Activated CD8-positive, alpha-beta memory T cell treated with anti-CD3 and anti-CD28 coated beads, Interleukin-2, amount 50 U/mL, for 4 hours (primary cell): ENCODE measurements around the gene PSMD8.
"Not testable (repeated sequence)": the region's sequence is repeated elsewhere in the genome, so short reads cannot be mapped to it uniquely, and the experiment has no call there.

Experiments used
- DNase-seq: peaks from one replicate; pipeline ENCODE4 v3.0.0-alpha.2; 2020

The PSMD8 gene

DNA sequence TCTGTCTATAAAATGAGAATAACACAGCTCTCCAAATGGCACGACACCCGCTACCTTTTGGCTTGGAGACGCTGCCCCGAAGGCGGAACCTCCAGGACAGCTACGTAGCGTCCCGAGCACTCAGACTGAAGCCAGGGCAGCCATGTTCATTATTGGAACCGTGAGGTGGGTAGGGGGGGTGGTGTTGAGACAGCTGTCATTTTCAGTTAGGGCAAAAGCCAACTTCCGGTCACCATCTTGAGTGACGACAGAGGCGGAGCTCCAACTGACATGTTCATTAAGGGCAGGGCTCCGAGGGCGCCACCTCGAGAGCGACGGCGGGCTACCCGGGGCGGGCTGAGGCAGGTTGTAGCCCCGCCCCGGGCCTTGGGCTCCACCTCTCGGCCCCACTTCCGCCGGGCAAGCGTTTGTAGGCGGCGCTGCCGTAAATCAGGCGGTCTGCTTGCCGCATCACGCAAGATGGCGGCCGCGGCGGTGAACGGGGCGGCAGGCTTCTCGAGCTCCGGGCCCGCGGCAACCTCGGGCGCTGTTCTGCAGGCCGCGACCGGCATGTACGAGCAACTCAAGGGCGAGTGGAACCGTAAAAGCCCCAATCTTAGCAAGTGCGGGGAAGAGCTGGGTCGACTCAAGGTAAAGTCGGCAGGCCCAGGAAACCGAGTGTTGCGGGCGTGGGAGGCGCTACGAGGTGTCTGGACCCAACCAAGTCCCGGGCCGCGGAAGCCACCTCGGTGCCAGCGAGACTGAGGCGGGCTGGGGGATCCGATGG, at the start of gene PSMD8:
Gene PSMD8 (plus strand): TSS at position 240 of the 766 bp plus-strand sequence. CDS start 31 bp downstream, at position 271.
- peak; percentile 97 for DNase-seq

GRCh38 chr19:38326591-38326990, 47.8 kb upstream of the PSMD8 start:
- DNase-seq = no peak

GRCh38 chr19:38329651-38330050, 44.7 kb upstream of the PSMD8 start:
- no peak for DNase-seq

DNA sequence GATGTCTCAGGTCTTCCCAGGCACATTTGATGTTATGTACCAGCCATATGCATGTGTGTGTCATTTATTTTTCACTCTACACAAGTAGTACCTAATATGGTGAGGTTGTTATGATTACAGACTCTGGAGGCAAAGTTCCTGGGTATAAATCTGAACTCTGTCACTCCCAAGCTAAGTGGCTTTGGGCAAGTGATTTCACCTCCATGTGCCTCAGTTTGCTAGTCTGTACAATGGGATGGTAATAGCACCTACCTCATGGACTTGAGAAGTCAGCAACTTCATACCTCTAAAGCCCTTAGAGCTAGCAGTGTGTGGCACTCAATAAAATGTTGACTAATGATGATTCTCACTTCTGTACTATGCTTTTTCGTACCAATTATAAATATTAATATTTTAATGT, 42.6 kb upstream of the PSMD8 start:
- no peak for DNase-seq

DNA sequence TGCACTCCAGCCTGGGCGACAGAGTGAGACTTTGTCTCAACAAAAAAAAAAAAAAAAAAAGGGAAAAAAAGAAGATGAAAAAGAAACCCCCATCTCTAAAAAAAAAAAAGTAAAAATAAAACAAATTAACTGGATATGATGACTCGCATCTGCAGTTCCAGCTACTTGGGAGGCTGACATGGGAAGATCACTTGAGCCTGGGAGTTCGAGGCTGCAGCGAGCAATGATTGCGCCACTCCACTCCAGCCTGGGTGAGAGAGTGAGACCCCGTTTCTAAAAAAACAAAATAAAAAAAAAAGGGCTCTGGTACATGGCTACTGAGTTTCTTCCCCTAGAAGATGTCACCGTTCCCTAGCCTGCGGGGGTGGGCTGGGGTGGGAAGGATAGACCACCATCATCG, 41.1 kb upstream of the PSMD8 start:
- DNase-seq = no peak

DNA sequence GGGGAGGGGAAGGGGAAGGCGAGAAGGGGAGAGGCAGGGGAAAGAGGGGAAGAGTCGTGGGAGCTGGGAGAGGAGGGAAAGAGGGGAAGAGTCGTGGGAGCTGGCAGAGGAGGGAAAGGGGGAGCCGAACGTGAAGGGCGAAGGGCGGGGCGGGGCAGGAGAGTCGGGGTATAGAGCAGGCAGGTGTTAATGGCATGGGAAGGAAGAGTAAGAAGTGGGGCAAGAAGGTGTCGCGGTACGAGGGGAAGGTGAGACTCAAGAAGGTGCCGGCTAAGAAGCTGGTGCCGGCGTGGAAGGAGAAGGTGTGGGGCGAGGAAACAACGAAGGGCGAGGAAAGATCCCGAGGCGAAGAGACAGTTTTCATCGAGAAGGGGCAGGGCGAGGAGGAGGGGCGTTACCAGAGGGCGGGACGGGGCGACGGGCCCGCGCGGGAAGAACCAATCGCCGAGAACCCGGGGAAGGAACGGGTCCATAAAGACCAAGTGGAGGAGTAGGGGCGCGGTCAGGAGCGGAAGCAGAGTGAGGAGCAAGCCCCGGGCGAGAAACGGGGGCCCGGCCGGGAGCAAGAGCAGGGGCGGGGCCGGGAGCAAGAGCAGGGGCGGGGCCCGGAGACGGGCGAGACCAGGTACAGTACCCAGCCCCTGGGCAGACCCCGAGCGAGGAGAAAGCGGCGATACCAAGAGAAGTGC, 38.3 kb upstream of the PSMD8 start:
- DNase-seq = peak; percentile 91

- DNase-seq = peak; percentile 94
Measured at GRCh38 chr19:38336638-38337359, 37.6 kb upstream of the PSMD8 start.

DNA sequence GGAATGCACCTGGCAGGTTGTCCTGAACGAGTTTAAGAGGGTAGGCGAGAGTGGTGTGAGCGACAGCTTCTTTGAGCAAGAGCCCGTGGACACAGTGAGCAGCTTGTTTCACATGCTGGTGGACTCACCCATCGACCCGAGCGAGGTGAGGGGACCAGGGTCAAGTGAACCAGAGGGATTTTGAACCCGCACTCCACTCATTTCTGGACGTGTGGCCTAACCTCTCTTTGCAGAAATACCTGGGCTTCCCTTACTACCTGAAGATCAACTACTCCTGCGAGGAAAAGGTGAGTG, 37.1 kb upstream of the PSMD8 start:
- DNase-seq = no peak

DNA sequence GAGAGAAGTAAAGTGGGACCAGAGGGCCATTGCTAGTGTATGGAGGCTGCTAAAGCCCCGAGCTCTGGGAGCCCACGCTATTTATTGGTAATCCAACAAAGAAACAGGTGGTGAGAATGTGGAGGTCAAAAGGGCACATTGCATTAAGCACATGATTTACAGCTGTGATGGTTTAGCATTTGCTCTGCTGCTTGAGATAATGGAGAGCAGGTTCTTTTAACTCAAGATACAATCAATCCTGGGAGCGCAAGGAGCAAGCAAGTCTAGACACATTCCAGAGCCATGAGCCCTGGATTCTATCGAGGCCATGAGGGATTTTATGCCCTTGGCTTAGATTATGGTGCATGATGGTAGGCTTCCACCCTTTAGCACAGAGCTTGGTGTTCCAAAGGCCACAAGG, 35.4 kb upstream of the PSMD8 start:
- not testable (repeated sequence) for DNase-seq

DNA sequence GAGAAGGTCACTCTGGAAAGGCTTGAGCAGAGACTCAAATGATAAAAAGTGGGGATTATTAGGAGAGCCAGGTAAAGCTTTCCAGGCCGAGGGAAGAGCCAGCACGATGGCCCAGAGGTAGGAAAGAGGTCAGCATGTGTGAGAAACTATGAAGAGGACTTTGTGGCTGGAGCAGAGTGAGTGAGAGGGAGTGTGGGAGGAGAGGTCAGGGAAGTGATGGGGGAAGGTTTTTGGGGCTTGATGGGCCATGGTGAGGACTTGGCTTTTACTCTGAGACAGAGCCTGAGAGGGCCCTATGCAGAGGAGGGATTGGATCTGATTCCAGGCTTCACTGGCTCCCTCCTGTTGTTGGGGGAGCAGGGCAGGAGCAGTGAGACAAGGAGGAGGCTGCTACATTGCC, 33.4 kb upstream of the PSMD8 start:
- no peak for DNase-seq

DNA sequence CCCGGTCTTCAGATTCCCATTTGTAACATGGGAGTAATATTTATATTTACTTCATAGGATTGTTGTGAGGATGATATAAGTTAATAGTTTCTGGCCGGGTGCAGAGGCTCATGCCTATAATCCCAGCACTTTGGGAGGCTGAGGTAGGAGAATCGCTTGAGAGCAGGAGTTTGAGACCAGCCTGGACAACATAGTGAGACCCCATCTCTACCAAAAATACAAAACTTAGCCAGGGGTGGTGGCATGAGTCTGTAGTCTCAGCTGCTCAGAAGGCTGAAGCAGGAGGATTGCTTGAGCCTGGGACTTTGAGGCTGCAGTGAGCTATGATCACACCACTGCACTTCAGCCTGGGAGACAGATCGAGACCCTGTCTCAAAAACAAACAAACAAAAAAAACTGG, 27.5 kb upstream of the PSMD8 start:
- DNase-seq = no peak

GRCh38 chr19:38350883-38351282, 23.5 kb upstream of the PSMD8 start:
- no peak for DNase-seq

DNA sequence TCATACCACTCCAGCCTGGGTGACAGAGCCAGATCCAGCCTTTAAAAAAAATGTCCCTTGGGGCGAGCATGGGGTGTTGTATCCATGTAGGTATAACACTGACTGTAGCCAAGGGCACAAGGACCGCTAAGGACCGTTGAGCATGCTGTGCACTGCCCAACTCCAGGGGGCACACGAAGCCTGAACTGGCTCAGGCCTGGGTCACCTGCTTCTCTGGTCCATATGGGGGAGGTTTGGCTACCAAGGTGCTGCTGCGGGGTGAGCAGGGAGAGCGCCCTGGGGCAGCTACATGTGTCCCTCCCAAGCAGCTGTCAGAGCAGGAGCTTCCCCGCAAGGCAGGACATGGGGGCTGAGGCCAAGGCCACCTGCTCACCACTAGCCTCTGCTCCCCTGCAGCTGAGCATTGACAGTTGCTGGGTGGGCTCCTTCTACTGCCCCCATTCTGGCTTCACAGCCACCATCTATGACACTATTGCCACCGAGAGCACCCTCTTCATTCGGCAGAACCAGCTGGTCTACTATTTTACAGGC, 22.4 kb upstream of the PSMD8 start:
- DNase-seq = no peak

DNA sequence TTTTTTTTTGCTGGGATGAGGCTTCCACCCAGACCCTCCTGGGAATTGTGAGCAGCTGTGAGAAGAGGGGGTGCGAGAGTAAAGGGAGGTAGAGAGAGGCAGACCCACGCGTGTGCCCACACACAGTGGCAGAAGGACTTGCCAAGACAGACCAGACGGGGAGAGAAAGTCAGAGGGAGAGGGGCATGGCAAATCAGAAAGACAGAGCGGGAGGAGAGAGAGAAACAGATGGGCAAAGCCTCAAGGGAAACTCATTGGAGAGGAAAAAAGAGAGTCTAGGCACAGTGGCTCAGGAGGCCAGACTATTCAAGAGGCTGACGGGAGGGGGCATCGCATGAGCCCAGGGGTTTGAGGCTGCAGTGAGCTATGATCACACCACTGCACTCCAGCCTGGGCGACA, 21.8 kb upstream of the PSMD8 start:
- no peak for DNase-seq

- DNase-seq = no peak
Measured at GRCh38 chr19:38355728-38356725, 18.3 kb upstream of the PSMD8 start.

DNA sequence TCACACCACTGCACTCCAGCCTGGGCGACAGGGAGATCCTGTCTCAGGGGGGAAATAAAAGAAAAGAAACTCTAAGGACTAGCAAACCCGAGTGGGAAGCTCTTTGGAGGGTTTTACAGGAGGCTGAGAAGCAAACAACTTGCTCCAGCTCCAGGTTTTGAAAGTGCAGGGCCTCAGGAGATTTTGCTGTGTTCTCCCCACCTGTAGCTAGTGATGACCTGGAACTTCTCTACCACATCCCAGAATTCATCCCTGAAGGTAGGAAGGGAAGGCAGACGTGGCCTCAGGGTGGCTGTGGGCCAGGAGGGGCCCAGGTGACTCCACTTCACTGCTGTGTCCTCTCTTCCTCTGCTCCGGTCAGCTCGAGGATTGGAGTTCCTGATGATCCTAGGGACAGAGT, 16.3 kb upstream of the PSMD8 start:
- no peak for DNase-seq

DNA sequence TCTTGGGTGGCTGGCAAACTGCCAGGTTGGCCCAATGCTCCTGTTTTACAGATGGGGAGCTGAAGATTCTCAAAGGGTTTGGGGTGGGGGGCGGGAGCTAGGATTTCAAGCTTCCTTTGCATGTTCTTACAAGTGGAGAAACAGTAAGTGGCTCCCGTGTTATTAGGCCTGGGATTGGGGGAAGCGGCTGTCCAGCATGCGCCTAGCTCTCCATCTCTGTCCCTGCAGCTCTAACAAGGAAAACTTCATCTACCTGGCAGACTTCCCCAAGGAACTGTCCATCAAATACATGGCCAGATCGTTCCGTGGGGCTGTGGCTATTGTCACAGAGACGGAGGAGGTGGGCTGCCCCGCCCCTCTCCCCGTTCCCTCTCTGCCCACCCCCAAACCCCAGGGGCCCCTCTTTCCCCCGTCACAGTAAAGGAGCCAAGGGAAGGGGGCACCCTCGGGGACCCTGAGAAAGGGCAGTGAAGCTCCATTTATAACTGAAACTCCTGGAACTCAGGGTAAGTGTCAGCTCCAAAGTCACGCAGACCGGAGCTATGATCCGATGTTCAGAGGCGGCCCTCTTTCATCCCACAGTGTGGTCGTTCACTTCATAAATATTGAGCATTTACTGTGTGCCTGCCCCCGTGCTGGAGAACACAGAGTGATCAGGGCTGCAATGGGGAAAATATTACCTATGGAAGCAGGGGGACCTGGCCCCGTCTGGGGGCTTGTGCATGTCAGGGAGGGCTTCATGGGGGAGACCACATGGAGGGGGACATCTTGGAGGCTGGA, 14.9 kb upstream of the PSMD8 start:
- no peak for DNase-seq

DNA sequence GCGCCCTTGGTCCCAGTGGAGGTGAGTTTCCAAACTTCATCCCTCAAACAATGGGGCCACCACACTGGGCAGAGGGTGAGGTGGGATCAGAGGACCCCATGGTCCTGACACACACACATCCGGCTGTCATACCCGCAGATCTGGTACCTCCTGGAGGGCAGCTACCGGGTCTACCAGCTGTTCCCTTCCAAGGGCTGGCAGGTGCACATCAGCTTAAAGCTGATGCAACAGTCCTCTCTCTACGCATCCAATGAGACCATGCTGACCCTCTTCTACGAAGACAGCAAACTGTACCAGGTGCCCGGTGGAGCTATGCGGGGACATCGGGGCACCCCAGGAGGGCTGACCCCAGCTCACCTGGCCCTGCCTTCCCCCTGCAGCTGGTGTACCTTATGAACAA, 14.0 kb upstream of the PSMD8 start:
- no peak for DNase-seq

DNA sequence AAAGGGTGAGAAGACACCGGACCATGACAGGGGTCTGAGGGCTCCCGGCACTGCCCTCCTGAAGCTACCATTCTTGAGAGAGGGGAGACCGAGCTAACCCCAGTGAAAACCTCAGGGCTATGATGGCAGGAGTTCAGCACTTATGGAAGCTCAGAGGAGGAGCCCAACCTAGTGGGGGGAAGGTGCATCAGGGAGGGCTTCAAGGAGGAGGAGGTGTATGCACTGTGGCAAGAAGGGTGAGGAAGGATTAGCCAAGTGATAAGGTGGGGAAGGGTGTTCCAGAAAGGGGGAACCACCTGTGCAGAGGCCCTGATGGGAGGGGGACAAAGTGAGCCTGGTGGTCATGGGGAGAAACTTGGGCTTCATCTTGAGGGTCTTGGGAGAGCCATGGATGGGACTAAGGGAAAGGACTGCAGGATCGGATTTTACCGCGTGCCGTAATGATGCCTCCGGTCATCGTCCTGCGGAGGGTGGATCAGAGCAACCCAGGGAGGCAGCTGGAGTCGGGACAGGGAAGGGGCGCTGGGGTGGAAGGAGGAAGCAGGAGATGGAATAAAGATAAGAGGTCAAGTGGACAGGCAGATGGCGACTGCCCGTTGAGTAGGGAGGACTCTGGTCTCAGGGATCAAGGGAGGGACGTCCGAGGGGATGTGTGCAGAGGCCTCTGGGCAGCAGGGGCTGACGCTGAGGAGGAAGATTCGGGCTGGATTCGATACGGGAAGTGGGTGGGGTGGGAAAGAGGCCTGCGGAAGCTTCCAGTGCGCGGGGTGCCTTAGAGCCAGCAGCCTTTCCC, 13.3 kb upstream of the PSMD8 start:
- DNase-seq = no peak

GRCh38 chr19:38361633-38362075, 12.7 kb upstream of the PSMD8 start:
- peak; percentile 50 for DNase-seq
